ENCODE results near the gene CDH4. TPM values are rescaled to one million over a fixed set of nuclear protein-coding genes. Genes with fewer than 3 reads are reported as not detected.

Gene CDH4
- polyA plus RNA-seq, 1 experiment, result 1.5 TPM

DNA sequence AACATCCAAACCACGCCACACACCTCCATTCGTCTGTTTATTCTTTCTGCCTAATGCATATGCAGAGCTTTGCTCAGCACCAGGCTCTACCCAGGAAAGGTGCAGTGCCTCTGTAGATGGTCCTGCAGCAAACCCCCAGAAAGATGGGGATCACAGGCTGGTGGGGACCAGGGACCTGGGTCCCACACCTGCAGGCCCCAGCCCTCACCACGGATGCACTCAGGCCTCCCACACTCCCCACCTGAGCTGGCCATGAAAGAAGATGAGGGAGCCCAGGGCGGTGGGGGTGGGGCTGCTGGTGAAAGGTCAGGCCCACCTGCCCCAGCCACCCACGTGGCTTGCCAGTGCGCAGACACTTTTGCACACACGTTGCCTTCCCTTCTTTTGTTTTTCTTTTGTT is 595.9 kb downstream of the CDH4 start:
- CTCF ChIA-PET, result no interaction called here
- DNase-seq (ENCODE audit: low read depth), result no peak
- TF ChIP-seq, protein P1, sequence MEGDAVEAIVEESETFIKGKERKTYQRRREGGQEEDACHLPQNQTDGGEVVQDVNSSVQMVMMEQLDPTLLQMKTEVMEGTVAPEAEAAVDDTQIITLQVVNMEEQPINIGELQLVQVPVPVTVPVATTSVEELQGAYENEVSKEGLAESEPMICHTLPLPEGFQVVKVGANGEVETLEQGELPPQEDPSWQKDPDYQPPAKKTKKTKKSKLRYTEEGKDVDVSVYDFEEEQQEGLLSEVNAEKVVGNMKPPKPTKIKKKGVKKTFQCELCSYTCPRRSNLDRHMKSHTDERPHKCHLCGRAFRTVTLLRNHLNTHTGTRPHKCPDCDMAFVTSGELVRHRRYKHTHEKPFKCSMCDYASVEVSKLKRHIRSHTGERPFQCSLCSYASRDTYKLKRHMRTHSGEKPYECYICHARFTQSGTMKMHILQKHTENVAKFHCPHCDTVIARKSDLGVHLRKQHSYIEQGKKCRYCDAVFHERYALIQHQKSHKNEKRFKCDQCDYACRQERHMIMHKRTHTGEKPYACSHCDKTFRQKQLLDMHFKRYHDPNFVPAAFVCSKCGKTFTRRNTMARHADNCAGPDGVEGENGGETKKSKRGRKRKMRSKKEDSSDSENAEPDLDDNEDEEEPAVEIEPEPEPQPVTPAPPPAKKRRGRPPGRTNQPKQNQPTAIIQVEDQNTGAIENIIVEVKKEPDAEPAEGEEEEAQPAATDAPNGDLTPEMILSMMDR (IDR thresholded peaks at IDR 0.05; ENCODE audit: insufficient read depth, low read depth, low read length), result no peak

GRCh38 chr20:61848851-61849250 is 596.8 kb downstream of the CDH4 start:
- H3K27me3 ChIP-seq (ENCODE audit: control insufficient read depth, insufficient read depth, low read length), result no peaks in the 10 kb centered on the region
- H3K4me3 ChIP-seq (ENCODE audit: low read depth, low read length), result no peak overlapping the region
- TF ChIP-seq, protein P1 (IDR thresholded peaks at IDR 0.05; ENCODE audit: insufficient read depth, low read depth, low read length), result no peak
- DNase-seq (ENCODE audit: low read depth), result no peak
- CTCF ChIA-PET, result no interaction called here
- H3K36me3 ChIP-seq (ENCODE audit: control insufficient read depth, insufficient read depth, low read length), result no peaks in the 10 kb centered on the region
- POLR2A ChIA-PET, result no interaction called here

More for the DNA sequence above, 595.9 kb downstream of the CDH4 start:
- Histone ChIP-seq H3K36me3 (ENCODE audit: control insufficient read depth, insufficient read depth, low read length) (no peaks in the 10 kb centered on the region), H3K27me3 (ENCODE audit: control insufficient read depth, insufficient read depth, low read length) (no peaks in the 10 kb centered on the region), H3K4me3 (ENCODE audit: low read depth, low read length) (no peak overlapping the region)
- POLR2A ChIA-PET, result no interaction called here

GRCh38 chr20:61849376-61849775 is 597.3 kb downstream of the CDH4 start:
- DNase-seq (ENCODE audit: low read depth), result no peak
- Histone ChIP-seq H3K27me3 (ENCODE audit: control insufficient read depth, insufficient read depth, low read length) (no peaks in the 10 kb centered on the region), H3K36me3 (ENCODE audit: control insufficient read depth, insufficient read depth, low read length) (no peaks in the 10 kb centered on the region), H3K4me3 (ENCODE audit: low read depth, low read length) (no peak overlapping the region)
- CTCF ChIA-PET, result no interaction called here
- TF ChIP-seq, protein P1 (IDR thresholded peaks at IDR 0.05; ENCODE audit: insufficient read depth, low read depth, low read length), result no peak
- POLR2A ChIA-PET, result no interaction called here

- Histone ChIP-seq H3K4me3 (ENCODE audit: low read depth, low read length) (no peak overlapping the region), H3K36me3 (ENCODE audit: control insufficient read depth, insufficient read depth, low read length) (no peaks in the 10 kb centered on the region), H3K27me3 (ENCODE audit: control insufficient read depth, insufficient read depth, low read length) (no peaks in the 10 kb centered on the region)
- ChIA-PET POLR2A (no interaction called here), CTCF (no interaction called here)
- TF ChIP-seq, protein P1 (IDR thresholded peaks at IDR 0.05; ENCODE audit: insufficient read depth, low read depth, low read length), result no peak
- no peak for DNase-seq (ENCODE audit: low read depth)
Observed at GRCh38 chr20:61849822-61850221, 597.8 kb downstream of the CDH4 start.

- TF ChIP-seq, protein P1 (IDR thresholded peaks at IDR 0.05; ENCODE audit: insufficient read depth, low read depth, low read length), result no peak
- no peak for DNase-seq (ENCODE audit: low read depth)
- ChIA-PET CTCF (interaction anchor here (1.0 kb wide), 1 partner anchor 138 kb away, joined by 3 read pairs; no protein-coding TSS in a partner anchor), POLR2A (no interaction called here)
- Histone ChIP-seq H3K36me3 (ENCODE audit: control insufficient read depth, insufficient read depth, low read length) (no peaks in the 10 kb centered on the region), H3K4me3 (ENCODE audit: low read depth, low read length) (no peak overlapping the region), H3K27me3 (ENCODE audit: control insufficient read depth, insufficient read depth, low read length) (no peaks in the 10 kb centered on the region)
Observed at GRCh38 chr20:61850457-61850856, 598.4 kb downstream of the CDH4 start.

Measured in BJ (cell line).